GM18520 (cell line): ENCODE measurements around the gene YDJC.
A peak's percentile ranks its signal among the peaks of the same experiment; 100 is the strongest.
"Not testable (repeated sequence)": the region's sequence is repeated elsewhere in the genome, so short reads cannot be mapped to it uniquely, and the experiment has no call there.

Experiments used
- ATAC-seq: cut with Tn5 transposase; IDR thresholded peaks from one replicate; pipeline ENCODE4 v1.9.1; 2021; ENCODE audit not compliant: unreplicated experiment

YDJC gene

DNA sequence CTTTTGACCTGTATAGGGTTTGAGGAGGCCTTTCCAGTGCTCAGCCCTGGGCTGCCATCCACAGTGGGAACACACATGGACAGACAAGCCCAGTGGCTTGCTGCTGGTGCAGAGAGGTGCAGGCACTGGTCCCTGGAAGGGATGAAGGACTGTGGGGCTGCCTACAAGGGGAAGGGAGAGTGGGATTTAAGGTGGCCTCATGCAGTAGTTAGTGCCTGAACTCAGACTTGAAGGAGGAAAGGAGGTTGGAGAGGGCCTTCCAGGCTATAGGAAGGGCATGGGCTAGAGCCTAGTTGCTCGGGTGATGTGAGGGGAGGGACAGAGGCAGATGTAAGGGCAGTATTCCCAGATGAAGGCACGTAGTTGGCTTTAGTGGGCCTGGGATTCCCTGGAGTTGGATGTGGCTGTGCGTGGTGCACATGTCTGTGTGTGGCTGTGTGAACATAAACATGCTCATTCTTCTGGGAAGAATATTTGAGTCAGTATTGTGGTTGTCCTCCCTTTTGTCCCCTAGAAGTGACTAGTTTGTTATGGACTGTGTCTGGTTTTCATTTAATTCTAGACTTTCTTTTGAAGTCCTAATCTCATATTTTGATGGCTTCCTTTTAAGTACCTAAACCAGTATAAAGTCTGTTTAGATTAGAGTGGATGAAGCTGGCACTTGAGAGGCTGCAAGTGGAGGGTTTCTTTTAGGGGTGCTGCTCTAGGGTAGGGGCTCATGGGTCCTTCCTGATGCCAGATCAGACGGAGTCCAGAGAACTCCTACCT, 18.4 kb downstream of the YDJC start:
- no peak for ATAC-seq

DNA sequence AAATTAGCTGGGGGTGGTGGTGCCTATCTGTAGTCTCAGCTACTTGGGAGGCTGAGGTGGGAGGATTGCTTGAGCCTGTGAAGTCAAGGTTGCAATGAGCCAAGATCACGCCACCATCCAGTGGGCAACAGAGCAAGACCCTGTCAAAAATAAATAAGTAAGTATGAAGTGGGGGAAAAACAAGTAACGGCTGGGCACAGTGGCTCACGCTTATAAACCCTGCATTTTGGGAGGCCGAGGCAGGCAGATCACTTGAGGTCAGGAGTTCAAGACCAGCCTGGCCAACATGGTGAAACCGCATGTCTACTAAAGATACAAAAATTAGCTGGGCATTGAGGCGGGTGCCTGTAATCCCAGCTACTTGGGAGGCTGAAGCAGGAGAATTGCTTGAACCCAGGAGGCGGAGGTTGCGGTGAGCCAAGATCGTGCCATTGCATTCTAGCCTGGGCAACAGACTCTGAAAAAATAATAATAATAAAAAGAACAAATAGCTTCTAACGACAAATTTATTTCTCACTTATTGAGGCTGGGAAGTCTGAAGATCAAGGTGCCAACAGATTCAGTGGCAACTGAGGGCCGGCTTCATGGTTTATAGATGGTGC, 20.2 kb downstream of the YDJC start:
- ATAC-seq: not testable (repeated sequence)

DNA sequence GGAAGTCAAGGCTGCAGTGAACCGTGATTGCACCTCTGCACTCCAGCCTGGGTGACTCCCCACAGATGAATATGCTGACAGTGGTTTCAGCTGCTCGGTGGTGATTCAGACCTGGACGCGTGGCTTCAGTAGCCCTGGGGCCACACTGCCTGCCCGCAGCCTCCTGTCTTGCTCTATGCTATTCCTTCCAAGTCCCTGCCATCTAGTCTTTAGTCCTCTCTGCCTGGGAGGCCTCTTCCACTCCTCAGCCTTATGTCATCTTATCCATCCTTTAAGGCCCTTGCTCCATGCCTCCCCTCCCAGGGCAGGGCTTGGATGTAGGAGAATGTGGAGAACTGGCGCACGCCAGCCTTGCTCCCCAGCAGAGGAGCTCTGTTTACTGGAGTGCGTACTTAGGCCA, 23.0 kb downstream of the YDJC start:
- no peak for ATAC-seq

DNA sequence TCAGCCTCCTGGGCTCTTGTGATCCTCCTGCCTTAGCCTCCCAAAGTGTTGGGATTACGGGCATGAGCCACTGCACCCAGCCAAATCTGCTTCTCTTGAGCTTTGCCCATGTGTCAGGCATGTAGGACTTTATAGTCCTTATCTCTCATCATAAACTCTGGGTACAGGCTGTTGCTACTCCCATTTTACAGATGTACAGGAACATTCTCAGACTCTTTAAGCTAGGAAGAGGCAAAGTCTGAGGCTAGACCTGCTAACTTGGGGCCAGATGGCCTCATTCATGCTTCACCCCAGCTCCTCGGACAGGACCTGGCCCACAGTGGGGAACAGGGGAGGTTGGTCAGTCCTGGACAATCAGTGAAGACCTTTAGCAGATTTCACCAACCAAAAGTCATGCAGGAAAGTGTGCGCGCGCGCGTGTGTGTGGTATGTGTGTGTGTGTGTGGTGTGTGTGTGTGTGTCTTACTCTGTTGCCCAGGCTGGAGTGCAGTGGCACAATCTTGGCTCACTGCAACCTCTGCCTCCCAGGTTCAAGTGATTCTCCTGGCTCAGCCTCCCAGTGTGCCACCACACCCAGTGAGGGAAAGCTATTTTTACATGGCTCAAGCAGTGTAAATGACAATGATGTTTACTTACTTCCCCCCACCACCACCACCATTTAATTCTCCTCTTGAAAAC, 23.8 kb downstream of the YDJC start:
- no peak for ATAC-seq

DNA sequence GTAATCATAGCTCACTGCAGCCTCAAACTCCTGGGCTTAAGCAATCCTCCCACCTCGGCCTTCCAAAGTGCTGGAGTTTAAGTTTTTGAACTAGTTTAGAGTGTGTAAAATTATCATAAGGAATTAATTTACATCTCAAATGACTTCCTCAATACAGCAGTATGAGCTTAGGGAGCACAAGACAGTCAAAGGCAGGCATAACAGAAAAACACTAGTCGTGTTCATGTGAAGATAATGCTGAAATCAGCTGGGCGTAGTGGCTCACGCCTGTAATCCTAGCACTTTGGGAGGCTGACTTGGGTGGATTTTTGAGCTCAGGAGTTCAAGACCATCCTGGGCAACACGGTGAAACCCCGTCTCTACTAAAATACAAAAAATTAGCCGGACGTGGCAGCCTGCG, 25.8 kb downstream of the YDJC start:
- ATAC-seq: no peak

DNA sequence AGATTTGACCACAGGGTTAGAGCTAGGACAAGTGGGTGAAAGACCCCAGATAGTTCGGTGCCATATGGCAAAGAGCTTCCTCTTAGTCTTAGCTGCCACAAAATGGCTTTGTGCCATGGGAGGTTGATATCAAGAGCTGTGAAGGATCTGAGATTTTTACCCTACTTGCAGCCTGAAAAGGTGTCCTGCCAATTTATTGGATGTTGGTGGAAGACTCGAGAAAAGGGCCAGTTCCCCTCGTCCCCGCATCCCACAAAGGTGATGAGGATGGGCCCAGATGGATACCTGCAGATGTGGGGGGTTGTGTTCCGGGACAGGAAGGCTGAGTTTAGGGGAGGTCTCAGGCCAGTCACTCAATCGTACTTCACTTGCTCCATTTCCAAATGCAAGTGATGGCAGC, 27.2 kb downstream of the YDJC start:
- ATAC-seq: no peak

DNA sequence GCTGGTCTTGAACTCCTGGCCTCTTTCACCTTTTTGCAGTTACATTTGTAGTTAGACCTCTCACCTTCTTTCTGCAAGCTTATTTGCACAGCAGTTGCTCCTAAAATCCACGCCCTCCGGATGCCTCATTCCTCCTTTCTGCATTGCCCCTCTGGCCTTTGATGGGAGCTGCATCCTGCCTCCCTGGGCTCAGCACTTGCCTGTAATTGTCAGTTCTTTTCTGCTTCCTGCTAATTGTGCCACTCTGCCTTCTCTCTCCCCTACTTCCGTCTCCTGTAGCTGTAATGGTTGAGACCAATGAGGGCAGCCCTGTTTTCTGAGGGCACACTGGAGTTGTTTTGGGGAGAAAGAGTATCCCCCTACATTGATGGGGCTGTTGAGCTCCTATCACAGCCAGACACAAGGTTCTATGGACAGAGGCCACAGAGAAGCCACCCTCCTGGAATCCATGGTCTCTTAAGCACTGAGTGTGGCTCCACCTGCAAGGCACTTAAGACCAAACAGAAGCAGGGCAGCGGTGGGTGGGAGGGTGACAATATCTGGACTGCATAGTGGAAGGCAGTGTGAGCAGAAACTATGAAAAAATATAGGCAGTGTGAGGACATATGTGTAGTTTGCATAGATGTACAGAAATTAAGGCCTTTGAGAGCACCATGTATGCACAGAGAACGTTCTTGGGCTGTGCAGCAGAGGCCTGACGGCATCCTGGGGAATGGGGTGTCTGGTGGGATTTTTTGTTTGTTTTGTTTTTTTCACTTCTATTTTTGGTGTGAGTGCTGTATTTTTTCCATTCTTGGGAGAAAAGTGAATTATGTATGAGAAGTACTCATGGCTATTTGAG, 30.5 kb downstream of the YDJC start:
- no peak for ATAC-seq

DNA sequence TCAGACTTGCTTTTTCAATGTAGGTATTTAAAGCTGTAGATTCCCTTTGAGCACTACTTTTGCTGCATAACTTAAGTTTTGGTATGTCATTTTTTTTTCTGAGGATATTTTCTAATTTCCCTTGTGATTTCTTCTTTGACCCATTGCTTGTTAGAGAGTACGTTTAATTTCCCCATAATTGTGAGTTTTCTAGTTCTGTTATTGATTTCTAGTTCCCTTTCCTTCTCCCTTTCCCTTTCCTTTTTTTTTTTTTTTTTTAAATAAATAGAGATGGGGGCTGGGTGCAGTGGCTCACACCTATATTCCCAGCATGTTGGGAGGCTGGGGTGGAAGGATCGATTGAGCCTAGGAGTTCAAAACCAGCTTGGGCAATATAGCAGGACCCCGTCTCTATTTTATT, 31.5 kb downstream of the YDJC start:
- ATAC-seq: no peak

DNA sequence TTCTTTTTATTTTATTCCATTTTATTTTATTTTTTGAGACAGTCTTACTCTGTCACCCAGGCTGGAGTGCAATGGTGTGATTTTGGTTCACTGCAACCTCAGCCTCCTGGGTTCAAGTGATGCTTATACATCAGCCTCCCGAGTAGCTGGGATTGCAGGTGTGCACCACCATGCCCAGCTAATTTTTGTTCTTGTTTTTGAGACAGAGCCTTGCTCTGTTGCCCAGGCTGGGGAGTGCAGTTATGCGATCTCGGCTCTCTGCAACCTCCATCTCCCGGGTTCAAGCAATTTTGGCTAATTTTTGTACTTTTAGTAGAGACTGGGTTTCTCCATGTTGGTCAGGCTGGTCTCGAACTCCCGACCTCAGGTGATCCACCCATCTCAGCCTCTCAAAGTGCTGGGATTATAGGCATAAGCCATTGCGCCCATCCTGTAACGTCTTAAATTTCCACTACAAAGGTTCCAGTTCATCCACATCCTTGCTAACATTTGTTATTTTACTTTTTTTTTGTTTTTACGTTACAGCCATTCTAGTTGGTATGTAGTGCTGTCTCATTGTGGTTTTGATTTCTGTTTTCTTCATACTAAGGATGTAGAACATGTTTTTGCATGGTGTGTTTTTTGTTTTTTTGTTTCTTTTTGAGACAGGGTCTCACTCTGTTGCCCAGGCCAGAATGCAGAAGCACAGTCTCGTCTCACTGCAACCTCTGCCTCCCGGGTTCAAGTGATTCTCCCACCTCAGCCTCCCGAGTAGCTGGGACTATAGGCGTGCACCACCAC, 33.3 kb downstream of the YDJC start:
- ATAC-seq: not testable (repeated sequence)

DNA sequence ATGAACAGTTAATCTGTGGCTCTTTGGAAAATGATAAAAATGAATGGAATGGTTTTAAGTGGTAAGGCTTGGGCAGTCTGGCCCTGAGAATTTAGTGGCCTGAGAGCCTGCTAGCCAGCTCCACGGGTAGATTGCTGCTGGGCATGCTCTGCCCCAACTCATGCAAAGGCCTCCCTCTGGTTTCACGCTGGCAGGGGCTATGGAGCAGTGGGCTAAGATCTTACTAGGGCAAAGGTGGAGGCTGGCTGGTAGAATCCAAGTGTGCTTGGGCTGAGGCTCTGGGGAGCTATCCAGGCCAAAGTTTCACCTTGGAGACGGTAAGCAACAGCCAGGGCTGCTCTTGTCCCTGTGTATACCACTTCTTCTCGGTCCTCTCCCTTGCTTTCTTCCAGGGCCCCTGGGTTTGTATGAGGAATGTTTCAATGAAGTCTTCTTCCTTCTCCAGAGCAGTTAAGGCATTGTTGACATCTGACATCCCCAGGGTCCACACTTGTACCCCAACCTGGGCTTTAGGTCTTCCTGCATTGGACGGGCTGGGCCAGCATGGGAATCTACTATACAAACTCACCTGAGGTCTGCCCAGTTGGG, 34.9 kb downstream of the YDJC start:
- ATAC-seq: no peak

DNA sequence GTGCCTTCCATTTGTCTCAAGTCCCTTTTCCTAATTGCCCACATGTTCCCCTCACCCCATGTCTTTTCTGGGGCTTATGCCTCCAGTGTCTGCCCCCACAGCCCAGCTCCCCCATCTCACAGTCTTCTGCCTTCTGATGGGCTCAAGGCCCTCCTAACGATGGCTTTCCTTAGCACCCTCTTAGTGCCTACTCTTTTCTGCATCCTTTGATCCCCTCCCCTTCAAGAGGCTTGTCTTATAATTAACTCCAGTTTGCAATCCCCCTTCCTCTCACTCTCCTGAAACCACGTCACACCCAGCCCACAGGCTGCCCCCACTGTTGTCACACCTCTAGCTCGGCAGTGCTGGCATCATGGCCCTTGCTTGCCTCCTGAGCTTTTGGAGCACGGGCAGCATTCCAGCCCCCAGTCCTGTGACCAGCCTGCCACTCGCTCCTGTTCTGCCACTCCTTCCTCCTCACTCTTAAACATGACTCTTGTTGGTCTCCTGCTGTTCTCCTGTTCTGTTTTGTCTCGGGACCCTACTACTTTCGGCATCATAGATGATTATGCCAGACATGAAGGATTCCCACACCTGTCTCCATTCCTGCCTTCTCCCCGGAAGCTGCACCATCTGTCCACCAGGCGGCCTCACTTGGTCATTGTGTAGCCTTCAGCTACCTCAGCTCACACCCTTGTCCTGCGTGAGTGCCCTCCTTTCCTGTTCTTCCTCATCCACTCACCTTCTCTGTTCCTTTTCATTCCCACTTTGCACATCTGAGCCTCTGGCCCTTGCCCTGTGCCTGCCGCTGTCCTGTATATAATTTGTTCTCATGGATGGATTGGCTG, 36.2 kb downstream of the YDJC start:
- no peak for ATAC-seq

DNA sequence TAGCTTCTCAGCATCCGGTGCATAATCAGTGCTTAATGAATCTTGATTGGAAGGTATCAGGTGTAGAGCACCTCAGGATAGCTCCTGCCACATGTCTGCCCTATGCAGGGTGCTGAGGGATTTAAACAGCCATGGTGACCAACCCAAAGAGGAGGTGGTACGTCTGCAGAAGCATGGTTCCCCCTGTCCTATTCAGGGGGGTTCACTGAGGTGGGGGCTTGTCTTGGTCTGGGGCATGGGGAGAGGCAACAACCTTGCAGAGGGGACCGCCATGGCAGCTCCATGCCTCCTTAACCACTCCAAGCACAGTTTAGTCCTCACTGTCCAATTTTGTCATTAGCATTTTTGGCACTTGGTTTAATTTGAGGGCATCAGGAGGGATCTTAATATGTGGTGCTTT, 37.4 kb downstream of the YDJC start:
- no peak for ATAC-seq

DNA sequence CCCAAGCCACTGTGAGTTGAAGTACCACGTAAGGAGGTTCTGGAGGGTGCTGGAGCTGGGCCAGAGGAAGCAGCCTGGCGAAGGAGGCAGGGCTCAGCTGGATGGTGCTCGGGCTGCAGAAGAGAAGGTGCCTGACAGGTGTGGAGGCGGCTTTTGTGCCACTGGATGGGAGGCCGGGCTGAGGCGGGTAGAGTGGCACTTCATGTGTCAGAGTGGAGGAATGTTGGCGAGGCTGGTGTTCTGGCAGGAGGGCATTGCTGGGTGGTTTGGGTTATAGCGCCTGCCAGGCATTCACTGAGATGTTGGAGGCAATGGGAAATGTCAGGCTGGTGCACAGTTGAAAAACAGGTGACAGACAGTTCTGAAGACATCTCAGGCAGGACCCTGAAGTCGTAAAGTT, 38.1 kb downstream of the YDJC start:
- no peak for ATAC-seq

DNA sequence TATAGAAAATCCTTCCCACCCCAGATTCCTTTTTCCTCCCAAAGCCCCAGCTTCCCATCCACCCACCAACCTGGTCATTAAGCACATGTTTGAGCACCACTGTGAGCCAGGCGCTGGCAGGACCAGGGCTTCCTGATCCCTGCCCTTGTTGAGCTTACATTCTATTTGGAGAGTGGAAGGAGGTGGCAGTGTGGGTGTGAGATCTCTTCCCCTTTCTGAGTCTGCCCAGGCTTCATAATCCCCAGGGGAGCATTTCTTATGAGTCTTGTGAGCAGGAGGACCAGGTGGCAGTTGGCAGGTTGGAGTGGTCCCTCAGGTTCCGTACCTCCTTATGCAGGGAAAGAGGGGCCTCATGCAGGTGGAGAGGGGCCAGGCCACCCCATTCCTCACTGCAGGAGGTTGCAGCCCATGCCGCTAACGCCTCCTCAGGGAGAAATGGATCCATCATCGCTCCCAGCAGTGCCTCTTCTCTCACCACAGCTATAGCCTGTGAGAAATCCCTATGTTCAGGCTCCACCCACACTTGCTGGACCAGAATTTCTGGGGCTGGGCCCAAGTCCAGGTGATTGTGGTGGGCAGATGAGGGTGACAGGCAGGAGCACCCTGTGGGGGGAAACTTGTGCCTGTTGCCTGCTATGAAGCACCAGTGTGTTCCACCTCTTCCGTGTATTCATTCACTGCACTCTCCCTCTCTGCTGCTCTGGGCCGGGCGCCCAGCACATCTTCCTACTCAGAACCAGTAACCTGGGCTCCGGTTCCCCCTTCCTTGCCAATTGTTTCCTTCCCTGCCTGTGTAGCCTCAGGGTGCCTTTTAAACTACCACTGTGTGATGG, 38.8 kb downstream of the YDJC start:
- no peak for ATAC-seq

DNA sequence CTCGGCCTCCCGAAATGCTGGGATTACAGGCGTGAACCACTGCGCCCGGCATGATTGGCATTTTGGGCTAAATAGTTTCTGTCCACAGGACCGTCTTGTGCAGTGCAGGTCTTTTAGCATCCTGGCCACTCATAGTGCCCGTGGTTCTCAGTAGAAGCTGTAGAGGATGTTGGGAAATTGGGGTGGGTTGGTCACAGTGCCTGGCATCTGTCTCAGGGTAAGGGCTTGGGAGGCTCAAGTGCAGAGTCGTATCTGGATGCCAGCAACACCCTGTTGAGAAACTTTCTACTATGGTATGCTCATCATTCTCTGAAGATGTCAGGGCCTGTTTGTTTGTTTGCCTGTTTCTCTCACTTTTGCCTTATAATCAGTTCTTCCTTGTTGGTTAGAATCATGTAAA, 40.4 kb downstream of the YDJC start:
- no peak for ATAC-seq

DNA sequence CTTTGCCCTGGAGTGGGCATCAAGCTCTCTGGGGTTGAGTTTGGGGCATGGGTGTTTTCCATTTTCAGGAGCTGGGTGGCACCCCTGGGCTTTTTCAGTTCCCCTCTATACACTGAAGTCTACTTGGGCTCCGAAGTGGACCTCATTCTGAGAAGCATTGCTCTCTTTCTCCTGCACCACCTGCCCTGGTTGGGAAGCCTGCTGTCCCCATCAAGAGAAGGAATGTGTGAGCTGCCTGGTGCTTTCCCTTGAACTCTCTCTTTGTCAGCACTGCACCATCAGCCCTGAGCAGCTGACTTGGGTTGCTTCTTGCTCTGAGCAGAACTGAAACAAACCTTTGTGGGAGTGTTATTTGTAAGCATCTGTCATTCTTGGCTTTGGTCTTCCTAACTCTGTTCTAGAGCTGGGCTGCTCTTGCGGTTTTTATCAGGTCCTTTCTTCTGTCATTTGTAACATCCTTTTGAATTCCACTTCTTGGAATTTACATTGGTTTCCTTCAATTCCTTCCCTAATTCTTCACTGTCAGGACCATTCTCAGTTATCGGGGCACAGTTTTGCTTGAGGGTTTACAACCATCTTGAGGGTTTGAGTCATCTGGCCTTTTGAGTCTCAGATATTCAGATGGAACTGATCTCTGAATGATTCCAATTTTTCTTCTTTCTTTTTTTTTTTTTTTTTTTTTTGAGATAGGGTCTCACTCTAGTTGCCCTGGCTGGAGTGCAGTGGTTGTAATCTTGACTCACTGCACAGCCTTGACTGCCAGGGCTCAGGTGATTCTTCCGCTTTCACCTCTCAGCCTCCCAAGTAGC, 41.8 kb downstream of the YDJC start:
- peak; percentile 84 for ATAC-seq

DNA sequence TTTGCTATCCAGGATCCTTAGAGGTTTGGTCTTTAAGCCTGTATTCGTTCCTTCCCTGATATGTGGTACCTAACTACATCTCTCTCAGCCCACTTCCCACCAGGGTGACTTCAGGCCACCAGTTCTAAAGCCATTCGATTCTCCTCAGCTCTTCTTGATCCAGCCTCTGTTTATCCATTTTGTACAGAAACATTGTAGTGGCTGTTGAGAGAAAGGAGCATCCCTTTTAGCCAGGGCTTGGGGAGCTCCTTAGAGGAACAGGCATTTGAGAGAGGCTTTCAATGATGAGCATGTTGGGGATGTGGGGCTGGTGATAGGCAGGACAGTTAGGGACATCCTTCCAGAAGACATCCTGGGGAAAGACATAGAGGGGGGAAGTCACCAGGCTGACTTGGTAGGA, 44.4 kb downstream of the YDJC start:
- ATAC-seq: no peak
